Astrocyte (in vitro differentiated cells and primary cell): ENCODE measurements around the gene SUPV3L1.

Experiments used
- CTCF ChIP-seq: IDR thresholded peaks from 2 replicates; pipeline ENCODE4 v1.5.1; 2011; ENCODE audit warnings: low read depth, mild to moderate bottlenecking, inconsistent platforms, low read length, moderate library complexity; ENCODE audit not compliant: insufficient read depth
- EZH2 ChIP-seq: IDR thresholded peaks from 2 replicates; pipeline ENCODE4 v1.6.1; 2012; ENCODE audit warnings: mild to moderate bottlenecking, low read length, inconsistent platforms; ENCODE audit not compliant: insufficient read depth

GRCh38 chr10:69145864-69146263, 34.2 kb upstream of the SUPV3L1 start:
- TF ChIP-seq CTCF (no peak), EZH2 (no peak)
